Duodenal mucosa (tissue), 2 donors: ENCODE measurements around the gene PCLAF.
"Not testable (repeated sequence)": the region's sequence is repeated elsewhere in the genome, so short reads cannot be mapped to it uniquely, and the experiment has no call there.

ENCODE experiments used
- H3K27ac ChIP-seq: one replicate; pipeline ENCODE4 v1.7.0; 2013; ENCODE audit warnings: low read depth, low read length
- H3K27me3 ChIP-seq, 2 donors: one replicate each; pipeline ENCODE4 v1.7.0; 2013; ENCODE audit warnings: low read length in 2 of 2, control low read depth in 1 of 2; ENCODE audit not compliant: insufficient read depth in 2 of 2, control insufficient read depth in 1 of 2
- H3K36me3 ChIP-seq, 2 donors: one replicate each; pipeline ENCODE4 v1.7.0; 2013; ENCODE audit warnings: low read length in 2 of 2, control low read depth in 1 of 2; ENCODE audit not compliant: insufficient read depth in 2 of 2, control insufficient read depth in 1 of 2
- H3K4me1 ChIP-seq, 2 donors: one replicate each; pipeline ENCODE4 v1.7.0; 2013; ENCODE audit warnings: low read length in 2 of 2, control low read depth in 1 of 2; ENCODE audit not compliant: insufficient read depth in 2 of 2, control insufficient read depth in 1 of 2
- H3K4me3 ChIP-seq, 2 donors: one replicate each; pipeline ENCODE4 v1.7.0; 2013; ENCODE audit warnings: low read length in 2 of 2, low read depth in 1 of 2
- H3K9ac ChIP-seq, 2 donors: one replicate each; pipeline ENCODE4 v1.7.0; 2013; ENCODE audit warnings: low read length in 2 of 2, low read depth in 1 of 2
- H3K9me3 ChIP-seq, 2 donors: one replicate each; pipeline ENCODE4 v1.7.0; 2013; ENCODE audit warnings: low read length in 2 of 2, control low read depth in 1 of 2; ENCODE audit not compliant: control insufficient read depth in 1 of 2

Gene PCLAF

GRCh38 chr15:64344651-64345294 lies 36.5 kb downstream of the PCLAF start:
- H3K27ac ChIP-seq = no peak overlapping the region
- H3K27me3 ChIP-seq = no peaks in the 10 kb centered on the region
- H3K9me3 ChIP-seq = no peaks in the 10 kb centered on the region
- H3K9ac ChIP-seq = no peak overlapping the region
- H3K36me3 ChIP-seq = peaks cover 0 to 13% of the 10 kb centered on the region in 2 donors
- peaks cover 0 to 7% of the 10 kb centered on the region in 2 donors for H3K4me1 ChIP-seq
- no peak overlapping the region for H3K4me3 ChIP-seq

- H3K9ac ChIP-seq = no peak overlapping the region
- no peaks in the 10 kb centered on the region for H3K27me3 ChIP-seq
- peaks cover 0 to 7% of the 10 kb centered on the region in 2 donors for H3K4me1 ChIP-seq
- H3K27ac ChIP-seq = no peak overlapping the region
- peaks cover 0 to 10% of the 10 kb centered on the region in 2 donors for H3K36me3 ChIP-seq
- H3K9me3 ChIP-seq = no peaks in the 10 kb centered on the region
- H3K4me3 ChIP-seq = no peak overlapping the region
These were observed 37.4 kb downstream of the PCLAF start for GRCh38 chr15:64343841-64344240.

GRCh38 chr15:64343222-64343621 lies 38.0 kb downstream of the PCLAF start:
- H3K27me3 ChIP-seq = no peaks in the 10 kb centered on the region
- H3K4me1 ChIP-seq = peaks cover 0 to 7% of the 10 kb centered on the region in 2 donors
- H3K9ac ChIP-seq = no peak overlapping the region
- no peak overlapping the region for H3K27ac ChIP-seq
- H3K36me3 ChIP-seq = peaks cover 0 to 9% of the 10 kb centered on the region in 2 donors
- H3K9me3 ChIP-seq = no peaks in the 10 kb centered on the region
- H3K4me3 ChIP-seq = no peak overlapping the region

GRCh38 chr15:64341961-64342360 lies 39.3 kb downstream of the PCLAF start:
- Histone ChIP-seq H3K9ac (no peak overlapping the region), H3K4me1 (peaks cover 0 to 7% of the 10 kb centered on the region in 2 donors), H3K27ac (no peak overlapping the region), H3K4me3 (no peak overlapping the region), H3K27me3 (no peaks in the 10 kb centered on the region), H3K9me3 (no peaks in the 10 kb centered on the region), H3K36me3 (peaks cover 0 to 5% of the 10 kb centered on the region in 2 donors)

- no peaks in the 10 kb centered on the region for H3K27me3 ChIP-seq
- H3K27ac ChIP-seq = no peak overlapping the region
- H3K9ac ChIP-seq = no peak overlapping the region
- H3K4me3 ChIP-seq = no peak overlapping the region
- no peaks in the 10 kb centered on the region for H3K9me3 ChIP-seq
- H3K36me3 ChIP-seq = peaks cover 0 to 5% of the 10 kb centered on the region in 2 donors
- peaks cover 0 to 7% of the 10 kb centered on the region in 2 donors for H3K4me1 ChIP-seq
These were observed 40.9 kb downstream of the PCLAF start for GRCh38 chr15:64340355-64340754.

GRCh38 chr15:64337761-64338160 lies 43.5 kb downstream of the PCLAF start:
- peaks cover 0 to 5% of the 10 kb centered on the region in 2 donors for H3K36me3 ChIP-seq
- no peaks in the 10 kb centered on the region for H3K4me1 ChIP-seq
- no peak overlapping the region for H3K27ac ChIP-seq
- no peaks in the 10 kb centered on the region for H3K27me3 ChIP-seq
- no peak overlapping the region for H3K4me3 ChIP-seq
- no peaks in the 10 kb centered on the region for H3K9me3 ChIP-seq
- no peak overlapping the region for H3K9ac ChIP-seq

GRCh38 chr15:64333986-64334929 lies 47.0 kb downstream of the PCLAF start:
- Histone ChIP-seq H3K27ac (no peak overlapping the region), H3K4me1 (no peaks in the 10 kb centered on the region), H3K4me3 (no peak overlapping the region), H3K27me3 (no peaks in the 10 kb centered on the region), H3K9ac (no peak overlapping the region), H3K9me3 (no peaks in the 10 kb centered on the region), H3K36me3 (no peaks in the 10 kb centered on the region)

GRCh38 chr15:64333516-64333915 lies 47.7 kb downstream of the PCLAF start:
- H3K4me1 ChIP-seq = no peaks in the 10 kb centered on the region
- no peaks in the 10 kb centered on the region for H3K36me3 ChIP-seq
- H3K4me3 ChIP-seq = no peak overlapping the region
- no peaks in the 10 kb centered on the region for H3K9me3 ChIP-seq
- no peak overlapping the region for H3K27ac ChIP-seq
- no peak overlapping the region for H3K9ac ChIP-seq
- no peaks in the 10 kb centered on the region for H3K27me3 ChIP-seq

GRCh38 chr15:64331668-64332067 lies 49.6 kb downstream of the PCLAF start:
- H3K36me3 ChIP-seq, H3K4me3 ChIP-seq, H3K9me3 ChIP-seq, H3K27ac ChIP-seq, H3K27me3 ChIP-seq, H3K9ac ChIP-seq, H3K4me1 ChIP-seq: not testable (repeated sequence)

- not testable (repeated sequence) for H3K4me1 ChIP-seq, H3K9me3 ChIP-seq, H3K4me3 ChIP-seq, H3K27me3 ChIP-seq, H3K36me3 ChIP-seq, H3K27ac ChIP-seq, H3K9ac ChIP-seq
These were observed 54.3 kb downstream of the PCLAF start for GRCh38 chr15:64326975-64327374.
